Ovary (tissue), 3 donors: Measurements from ENCODE around the gene TSKU.

Experiments used
- POLR2A ChIP-seq: fragments of 450-650 bp; IDR thresholded peaks from one replicate; pipeline ENCODE4 v1.6.1; 2017; ENCODE audit warnings: antibody characterized with exemption, mild to moderate bottlenecking, moderate library complexity
- TF ChIP-seq, protein P1 (sequence below), 3 donors: fragments of 450-650 bp in 2 of 3; fragments of 200-600 bp in 1 of 3; IDR thresholded peaks; one replicate each; pipeline versions ENCODE4 v1.5.1 to v1.8.0; 2016 to 2022; ENCODE audit warnings: antibody characterized with exemption in 3 of 3, mild to moderate bottlenecking in 1 of 3
- donor health status: DM: no; HTN: no; CAD: no.

DNA sequence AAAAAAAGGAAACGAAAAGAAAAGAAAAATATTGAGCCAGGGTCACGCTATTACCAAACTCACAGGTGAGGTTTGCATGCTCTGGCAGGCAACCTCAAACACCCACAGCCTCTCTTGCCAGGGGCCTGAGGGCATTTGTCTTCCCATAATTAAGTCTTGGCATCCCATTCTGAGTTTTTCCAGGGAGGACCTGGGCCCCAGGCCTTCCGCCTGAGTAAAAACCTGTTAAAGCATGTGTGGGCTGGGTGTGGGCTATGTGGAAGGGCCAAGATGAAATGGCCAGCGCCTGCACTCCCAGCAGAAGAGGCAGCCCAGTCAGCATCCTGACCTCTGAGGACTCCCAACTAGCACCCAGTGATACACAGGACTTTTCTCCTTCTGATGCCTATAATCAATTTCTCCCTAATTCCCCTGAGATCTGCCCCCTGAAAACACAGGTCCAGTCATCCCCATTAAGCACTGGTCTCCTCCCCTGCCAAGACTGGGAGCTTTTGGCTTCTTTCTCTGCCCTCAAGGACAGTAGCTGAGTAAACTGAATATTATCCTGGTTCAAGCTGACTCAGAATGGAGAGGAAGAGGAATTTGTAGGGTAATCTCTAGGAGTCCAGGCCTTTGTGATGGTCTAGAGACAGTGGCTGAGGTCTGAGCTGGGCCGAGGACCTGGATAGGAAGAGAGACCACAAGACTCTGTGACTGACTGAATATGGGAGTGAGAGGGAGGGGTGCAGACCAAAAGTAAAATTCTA is 42.0 kb downstream of the TSKU start:
- TF ChIP-seq, protein P1, sequence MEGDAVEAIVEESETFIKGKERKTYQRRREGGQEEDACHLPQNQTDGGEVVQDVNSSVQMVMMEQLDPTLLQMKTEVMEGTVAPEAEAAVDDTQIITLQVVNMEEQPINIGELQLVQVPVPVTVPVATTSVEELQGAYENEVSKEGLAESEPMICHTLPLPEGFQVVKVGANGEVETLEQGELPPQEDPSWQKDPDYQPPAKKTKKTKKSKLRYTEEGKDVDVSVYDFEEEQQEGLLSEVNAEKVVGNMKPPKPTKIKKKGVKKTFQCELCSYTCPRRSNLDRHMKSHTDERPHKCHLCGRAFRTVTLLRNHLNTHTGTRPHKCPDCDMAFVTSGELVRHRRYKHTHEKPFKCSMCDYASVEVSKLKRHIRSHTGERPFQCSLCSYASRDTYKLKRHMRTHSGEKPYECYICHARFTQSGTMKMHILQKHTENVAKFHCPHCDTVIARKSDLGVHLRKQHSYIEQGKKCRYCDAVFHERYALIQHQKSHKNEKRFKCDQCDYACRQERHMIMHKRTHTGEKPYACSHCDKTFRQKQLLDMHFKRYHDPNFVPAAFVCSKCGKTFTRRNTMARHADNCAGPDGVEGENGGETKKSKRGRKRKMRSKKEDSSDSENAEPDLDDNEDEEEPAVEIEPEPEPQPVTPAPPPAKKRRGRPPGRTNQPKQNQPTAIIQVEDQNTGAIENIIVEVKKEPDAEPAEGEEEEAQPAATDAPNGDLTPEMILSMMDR (IDR thresholded peaks at IDR 0.05), result no peak
- no peak for TF ChIP-seq POLR2A
